ENCODE measurements around the gene ARHGEF39.

- no peak for TF ChIP-seq EZH2 (IDR thresholded peaks at IDR 0.05; ENCODE audit: low read length)
- no peak for TF ChIP-seq CTCF (optimal IDR thresholded peaks at IDR 0.05 in 1 of 3, IDR thresholded peaks at IDR 0.05 in 1 of 3, conservative IDR thresholded peaks at IDR 0.05 in 1 of 3; ENCODE audit: extremely low read depth in 1 of 3, insufficient read depth in 2 of 3, low read length in 3 of 3)
Measured at GRCh38 chr9:35691334-35691650, 26.3 kb upstream of the ARHGEF39 start.
